Measurements from ENCODE around the gene BTBD6.

DNA sequence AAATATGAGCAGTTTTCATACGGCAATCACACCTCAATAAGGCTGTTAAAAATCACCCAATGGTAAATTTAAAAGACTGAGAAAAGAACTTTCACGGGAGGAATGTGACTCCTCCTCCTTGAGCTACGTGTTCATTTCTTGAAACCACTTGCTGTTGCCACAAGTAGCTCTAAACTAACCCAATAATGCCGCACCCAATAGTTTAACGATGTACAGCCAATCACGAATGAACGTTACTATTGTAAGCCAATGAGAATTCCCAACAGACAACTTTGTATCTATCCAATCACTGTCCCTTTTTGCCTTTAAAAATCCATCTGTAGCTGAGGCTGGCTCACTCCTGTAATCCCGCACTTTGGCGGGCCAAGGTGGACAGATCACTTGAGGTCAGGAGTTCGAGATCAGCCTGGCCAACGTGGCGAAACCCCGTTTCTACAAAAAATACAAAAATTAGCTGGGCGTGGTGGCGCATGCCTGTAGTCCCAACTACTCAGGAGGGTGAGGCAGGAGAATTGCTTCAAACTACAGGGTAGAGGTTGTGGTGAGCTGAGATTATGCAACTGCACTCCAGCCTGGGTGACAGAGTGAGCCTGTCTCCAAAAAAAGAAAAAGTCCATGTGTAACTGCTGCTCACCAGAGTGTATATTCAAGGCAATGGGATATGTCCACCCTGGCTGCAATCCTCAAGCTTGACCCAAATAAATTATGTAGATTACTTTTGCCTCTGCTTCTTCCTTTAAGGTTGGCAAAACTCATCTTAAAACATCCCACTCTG is 24.4 kb upstream of the BTBD6 start:
- no peak for TF ChIP-seq CTCF (IDR thresholded peaks at IDR 0.05)
- TF ChIP-seq POLR2A (IDR thresholded peaks at IDR 0.05): no peak

All from esophagus squamous epithelium (tissue), 4 donors.